Stomach (tissue), 9 donors: ENCODE measurements around the gene C5orf58. TPM values are rescaled to one million over a fixed set of nuclear protein-coding genes. Genes with fewer than 3 reads are reported as not detected.
A peak's percentile ranks its signal among the peaks of the same experiment; 100 is the strongest.

Source experiments
- DNase-seq, 2 donors: peaks; one replicate each; pipeline versions ENCODE4 v3.0.0 to v3.0.0-alpha.2; 2013 to 2019
- H3K27ac ChIP-seq, 5 donors: fragments of 200-600 bp in 4 of 5; sonication (generic) in 4 of 5; one replicate each; pipeline ENCODE4 v1.5.1; 2013 to 2019; ENCODE audit warnings: mild to moderate bottlenecking in 1 of 5, moderate library complexity in 1 of 5
- H3K27me3 ChIP-seq, 3 donors: fragments of 200-600 bp; sonication (generic); one replicate each; pipeline ENCODE4 v1.5.1; 2017 to 2019; ENCODE audit warnings: mixed run types in 1 of 3
- H3K36me3 ChIP-seq, 4 donors: fragments of 200-600 bp; sonication (generic); 1 replicate in 3 of 4; 2 replicates in 1 of 4; pipeline ENCODE4 v1.5.1; 2016 to 2019
- H3K4me1 ChIP-seq, 4 donors: fragments of 200-600 bp; sonication (generic); one replicate each; pipeline ENCODE4 v1.5.1; 2016 to 2019
- H3K4me3 ChIP-seq, 4 donors: fragments of 200-600 bp; sonication (generic) in 3 of 4; one replicate each; pipeline ENCODE4 v1.5.1; 2016 to 2019; ENCODE audit warnings: mild to moderate bottlenecking in 1 of 4
- H3K9me3 ChIP-seq, 4 donors: fragments of 200-600 bp; sonication (generic); one replicate each; pipeline ENCODE4 v1.5.1; 2016 to 2019
- CTCF ChIP-seq, 7 experiments: fragments of 450-650 bp in 4 of 7; fragments of 200-600 bp in 3 of 7; sonication (generic) in 3 of 7; IDR thresholded peaks; one replicate each; pipeline ENCODE4 v1.5.1; 2016 to 2019; ENCODE audit warnings: antibody characterized with exemption in 7 of 7, control low read depth in 2 of 7, mild to moderate bottlenecking in 1 of 7
- EP300 ChIP-seq: sonication (generic); formaldehyde crosslinking; IDR thresholded peaks from one replicate; pipeline ENCODE4 v1.6.1; 2017; ENCODE audit warnings: antibody characterized with exemption
- POLR2A ChIP-seq, 4 donors: fragments of 450-650 bp; IDR thresholded peaks; one replicate each; pipeline ENCODE4 v1.6.1; 2016; ENCODE audit warnings: antibody characterized with exemption in 4 of 4, control low read depth in 2 of 4, mild to moderate bottlenecking in 1 of 4, moderate library complexity in 1 of 4
- POLR2AphosphoS5 ChIP-seq, 3 donors: sonication (generic); formaldehyde crosslinking; IDR thresholded peaks; one replicate each; pipeline ENCODE4 v1.6.1; 2016; ENCODE audit warnings: antibody characterized with exemption in 3 of 3
- WGBS, 5 donors: extraction: QIAGEN DNeasy Blood & Tissue Kit in 3 of 5; methylation state at CpG; one replicate each; pipeline versions ENCODE4 v1.1.5 to v1.1.7; 2013 to 2018; 5-methylcytosine and 5-hydroxymethylcytosine counted together
- intact Hi-C: fragments of 100-400 bp; cut with DNase I; formaldehyde crosslinking; loops from one replicate; pipeline ENCODE4 v1.15.1; 2023; ENCODE audit warnings: low total_unique reads
- polyA plus RNA-seq, 3 donors: library from polyadenylated mRNA; stranded (reverse); fragments of 200-250 nt; gene quantifications; one replicate each; pipeline ENCODE4 v1.2.3, GENCODE V29; 2013
- total RNA-seq, 5 donors: library from RNA; depleted of rRNA; stranded (reverse); fragments of >200 nt; gene quantifications; one replicate each; pipeline versions ENCODE4 v1.1.0 to v1.2.3, GENCODE V29; 2014 to 2016
- donor health status: healthy with polysubstance abuse.
- donor health status: Bipolar disorder and iron deficiency.
- donor health status: healthy.

Gene C5orf58
- total and polyA plus RNA-seq, 8 donors, result 0.43 to 4.6 TPM; not detected in 6

GRCh38 chr5:170277867-170278281, 45.1 kb downstream of the C5orf58 start:
- H3K27me3 ChIP-seq, result no peaks in the 10 kb centered on the region
- peak overlapping the region in 3 of 5 donors; percentile 42 to 52 (median 47) for H3K27ac ChIP-seq
- peaks cover 0 to 23% (median 8%) of the 10 kb centered on the region in 4 donors for H3K36me3 ChIP-seq
- no peaks in the 10 kb centered on the region for H3K9me3 ChIP-seq
- peak overlapping the region in 1 of 4 donors; percentile 1 for H3K4me3 ChIP-seq
- intact Hi-C loops, result loop anchor here (10.0 kb wide), 1 partner anchor 147 kb away; no protein-coding TSS in a partner anchor
- WGBS, 5 donors, result 29 to 53% (median 32%) methylated on average over 6 of the region's 6 CpGs
- no peak for TF ChIP-seq POLR2A (IDR thresholded peaks at IDR 0.05)
- no peak for TF ChIP-seq POLR2AphosphoS5 (IDR thresholded peaks at IDR 0.05)
- TF ChIP-seq EP300, result no peak
- no peak for TF ChIP-seq CTCF (IDR thresholded peaks at IDR 0.05)
- H3K4me1 ChIP-seq, result peaks cover 13 to 76% (median 37%) of the 10 kb centered on the region in 4 donors
- no peak for DNase-seq

- peaks cover 0 to 14% (median 5%) of the 10 kb centered on the region in 4 donors for H3K36me3 ChIP-seq
- peak in 1 of 3 donors; percentile 29 for TF ChIP-seq POLR2AphosphoS5 (IDR thresholded peaks at IDR 0.05)
- no peak for TF ChIP-seq EP300
- 43 to 59% (median 57%) methylated on average over 7 to 9 of the region's 9 CpGs for WGBS, 5 donors
- peak overlapping the region in 4 of 5 donors; percentile 29 to 75 (median 66) for H3K27ac ChIP-seq
- no peaks in the 10 kb centered on the region for H3K9me3 ChIP-seq
- intact Hi-C loops, result loop anchor here (10.0 kb wide), 1 partner anchor 146 kb away; no protein-coding TSS in a partner anchor
- peak overlapping the region in 1 of 4 donors; percentile 1 for H3K4me3 ChIP-seq
- H3K4me1 ChIP-seq, result peaks cover 13 to 67% (median 35%) of the 10 kb centered on the region in 4 donors
- no peaks in the 10 kb centered on the region for H3K27me3 ChIP-seq
- DNase-seq, result peak; percentile 62 to 77
These were observed 46.0 kb downstream of the C5orf58 start for GRCh38 chr5:170278611-170279458.

GRCh38 chr5:170279459-170279817, 46.7 kb downstream of the C5orf58 start:
- Histone ChIP-seq H3K36me3 (peaks cover 0 to 9% (median 3%) of the 10 kb centered on the region in 4 donors), H3K27ac (peak overlapping the region in 4 of 5 donors; percentile 29 to 75 (median 66)), H3K4me1 (peaks cover 13 to 61% (median 32%) of the 10 kb centered on the region in 4 donors), H3K4me3 (no peak overlapping the region), H3K27me3 (no peaks in the 10 kb centered on the region), H3K9me3 (no peaks in the 10 kb centered on the region)
- TF ChIP-seq POLR2A (IDR thresholded peaks at IDR 0.05), result no peak
- no peak for TF ChIP-seq POLR2AphosphoS5 (IDR thresholded peaks at IDR 0.05)
- no peak for TF ChIP-seq CTCF (IDR thresholded peaks at IDR 0.05)
- DNase-seq, result no peak
- intact Hi-C loops, result loop anchor here (10.0 kb wide), 1 partner anchor 145 kb away; no protein-coding TSS in a partner anchor
- WGBS, 5 donors, result 72 to 93% (median 80%) methylated on average over 4 of the region's 4 CpGs

- intact Hi-C loops, result no loop called here
- H3K36me3 ChIP-seq, result peaks cover 0 to 6% (median 2%) of the 10 kb centered on the region in 4 donors
- no peak overlapping the region for H3K4me3 ChIP-seq
- H3K9me3 ChIP-seq, result peaks cover 0 to 4% (median 0%) of the 10 kb centered on the region in 4 donors
- WGBS, 5 donors, result 56 to 70% (median 66%) methylated on average over 6 of the region's 6 CpGs
- peak overlapping the region in 4 of 5 donors; percentile 29 to 75 (median 66) for H3K27ac ChIP-seq
- DNase-seq, result no peak
- H3K27me3 ChIP-seq, result no peaks in the 10 kb centered on the region
- H3K4me1 ChIP-seq, result peaks cover 13 to 57% (median 31%) of the 10 kb centered on the region in 4 donors
- TF ChIP-seq CTCF (IDR thresholded peaks at IDR 0.05) (no peak), POLR2A (IDR thresholded peaks at IDR 0.05) (no peak), POLR2AphosphoS5 (IDR thresholded peaks at IDR 0.05) (peak in 1 of 3 donors; percentile 28)
These were observed 47.3 kb downstream of the C5orf58 start for GRCh38 chr5:170280011-170280493.
